OCI-LY7 (cell line): ENCODE measurements around the gene KCNK6. TPM values are rescaled to one million over a fixed set of nuclear protein-coding genes. Genes with fewer than 3 reads are reported as not detected.
"Not testable (repeated sequence)": the region's sequence is repeated elsewhere in the genome, so short reads cannot be mapped to it uniquely, and the experiment has no call there.

Experiments used
- BruUV-seq: library from RNA; stranded (reverse); fragments of 400-500 nt; replicated peaks from 2 replicates; lab custom pipeline; 2021; lab: Mats Ljungman, UMichigan
- CTCF ChIA-PET: fragments of 300-600 bp; sonication (Branson Sonifier 250); formaldehyde crosslinking; loops from one replicate; lab custom pipeline; 2022; ENCODE audit warnings: antibody characterized with exemption; ENCODE audit not compliant: unreplicated experiment; lab: Charles Lee
- POLR2A ChIA-PET: fragments of 300-600 bp; sonication (Branson Sonifier 250); formaldehyde crosslinking; loops from one replicate; lab custom pipeline; 2022; ENCODE audit warnings: antibody characterized with exemption; lab: Charles Lee
- DNase-seq: peaks from one replicate; pipeline ENCODE4 v3.0.0-alpha.2; 2015; ENCODE audit warnings: low spot score
- H2AFZ ChIP-seq: fragments of 200-600 bp; sonication (generic), shearing (Covaris generic); 2 replicates; pipeline ENCODE4 v1.6.1; 2014; ENCODE audit warnings: mild to moderate bottlenecking, antibody characterized with exemption, low read length, moderate library complexity
- H3K27ac ChIP-seq: fragments of 200-600 bp; sonication (generic); 2 replicates; pipeline ENCODE4 v1.5.1; 2014; ENCODE audit warnings: mixed run types, low read depth, mild to moderate bottlenecking, moderate library complexity, low read length, inconsistent platforms; ENCODE audit not compliant: poor library complexity, severe bottlenecking
- H3K36me3 ChIP-seq: fragments of 200-600 bp; sonication (generic); 2 replicates; pipeline ENCODE4 v1.6.1; 2014; ENCODE audit warnings: mild to moderate bottlenecking, antibody characterized with exemption, low read length, moderate library complexity, mixed read lengths; ENCODE audit not compliant: insufficient read depth
- H3K4me1 ChIP-seq: fragments of 200-600 bp; sonication (generic); 2 replicates; pipeline ENCODE4 v1.5.1; 2014; ENCODE audit warnings: mild to moderate bottlenecking, low read length; ENCODE audit not compliant: insufficient read depth, poor library complexity, severe bottlenecking
- H3K4me2 ChIP-seq: fragments of 200-600 bp; sonication (generic); 2 replicates; pipeline ENCODE4 v1.6.1; 2014; ENCODE audit warnings: mild to moderate bottlenecking, low read length
- H3K4me3 ChIP-seq: fragments of 200-600 bp; sonication (generic); 2 replicates; pipeline ENCODE4 v1.5.1; 2014; ENCODE audit warnings: mild to moderate bottlenecking, low read depth, low read length; ENCODE audit not compliant: poor library complexity, severe bottlenecking
- H3K79me2 ChIP-seq: fragments of 200-600 bp; sonication (generic); 2 replicates; pipeline ENCODE4 v1.6.1; 2016; ENCODE audit warnings: low read depth, mild to moderate bottlenecking, low read length, moderate library complexity, mixed read lengths; ENCODE audit not compliant: insufficient read depth
- H3K9me2 ChIP-seq: fragments of 200-600 bp; sonication (generic); 2 replicates; pipeline ENCODE4 v1.6.1; 2016; ENCODE audit warnings: mild to moderate bottlenecking, low read length, mixed read lengths; ENCODE audit not compliant: insufficient read depth
- H3K9me3 ChIP-seq: fragments of 200-600 bp; sonication (generic); 2 replicates; pipeline ENCODE4 v1.6.1; 2014; ENCODE audit warnings: mild to moderate bottlenecking, mixed run types, low read length, mixed read lengths
- H4K20me1 ChIP-seq: fragments of 200-600 bp; sonication (generic); 2 replicates; pipeline ENCODE4 v1.6.1; 2014; ENCODE audit warnings: mild to moderate bottlenecking, antibody characterized with exemption, low read length, moderate library complexity, mixed read lengths; ENCODE audit not compliant: insufficient read depth
- CTCF ChIP-seq: fragments of 200-600 bp; sonication (generic); conservative IDR thresholded peaks from 2 replicates; pipeline ENCODE4 v1.5.1; 2014; ENCODE audit warnings: mild to moderate bottlenecking, antibody characterized with exemption, low read length, moderate library complexity, mixed read lengths
- EZH2phosphoT487 ChIP-seq: fragments of 200-600 bp; sonication (generic); IDR thresholded peaks from 2 replicates; pipeline ENCODE4 v1.6.1; 2018; ENCODE audit warnings: low read depth, borderline replicate concordance, mild to moderate bottlenecking, mixed run types, antibody characterized with exemption, low read length, moderate library complexity, mixed read lengths
- intact Hi-C: fragments of 100-400 bp; cut with micrococcal nuclease; formaldehyde crosslinking; loops from one replicate; pipeline ENCODE4 v1.10.0; 2022; ENCODE audit not compliant: unreplicated experiment
- total RNA-seq, 2 experiments: library from RNA; depleted of rRNA in 1 of 2; stranded (reverse); fragments of >200 nt in 1 of 2; shearing (Covaris generic) in 1 of 2; gene quantifications; 2 replicates each; pipeline ENCODE4 v1.2.3, GENCODE V29; 2014 to 2022

KCNK6 gene
- total RNA-seq, 2 experiments from 2014 or later: 1.7 to 6.9 TPM

GRCh38 chr19:38336638-38337359, 17.2 kb downstream of the KCNK6 start:
- ChIA-PET POLR2A (interaction anchor here (0.9 to 1.5 kb wide), 2 partner anchors 37 to 102 kb away, joined by 6 to 12 read pairs; partner anchors contain the start of gene PSMD8), CTCF (no interaction called here)
- TF ChIP-seq CTCF (no peak), EZH2phosphoT487 (no peak)
- Histone ChIP-seq H3K36me3 (no peaks in the 10 kb centered on the region), H3K4me2 (peak overlapping the region; percentile 92), H3K9me3 (no peaks in the 10 kb centered on the region), H3K79me2 (no peaks in the 10 kb centered on the region), H3K27ac (peak overlapping the region; percentile 79), H2AFZ (peak overlapping the region; percentile 92), H3K4me1 (peaks cover 5% of the 10 kb centered on the region), H3K9me2 (no peaks in the 10 kb centered on the region), H3K4me3 (peak overlapping the region; percentile 79), H4K20me1 (no peaks in the 10 kb centered on the region)
- no TSS peak for BruUV-seq
- DNase-seq: peak; percentile 97
- intact Hi-C loops: loop anchor here (1.0 kb wide), 2 partner anchors 38 to 282 kb away; partner anchors contain the start of gene PSMD8

- CTCF ChIA-PET: no interaction called here
- Histone ChIP-seq H3K27ac (no peak overlapping the region), H3K4me1 (peaks cover 5% of the 10 kb centered on the region), H3K9me3 (no peaks in the 10 kb centered on the region), H3K36me3 (no peaks in the 10 kb centered on the region), H4K20me1 (no peaks in the 10 kb centered on the region), H3K4me2 (peak overlapping the region; percentile 92), H3K4me3 (peak overlapping the region; percentile 79), H2AFZ (peak overlapping the region; percentile 92; the same call in 1 of the 2 replicates), H3K9me2 (no peaks in the 10 kb centered on the region), H3K79me2 (no peaks in the 10 kb centered on the region)
- intact Hi-C loops: no loop called here
- no TSS peak for BruUV-seq
- TF ChIP-seq EZH2phosphoT487: no peak
- TF ChIP-seq CTCF: no peak
- no peak for DNase-seq
- POLR2A ChIA-PET: no interaction called here
Observed at GRCh38 chr19:38337360-38337653, 17.7 kb downstream of the KCNK6 start.

- BruUV-seq, intact Hi-C loops, H3K4me3 ChIP-seq, H3K27ac ChIP-seq, H2AFZ ChIP-seq, CTCF ChIA-PET, H3K79me2 ChIP-seq, H4K20me1 ChIP-seq, DNase-seq, H3K4me1 ChIP-seq, H3K4me2 ChIP-seq, H3K36me3 ChIP-seq, POLR2A ChIA-PET, H3K9me2 ChIP-seq, H3K9me3 ChIP-seq: not testable (repeated sequence)
Observed at GRCh38 chr19:38339011-38339410, 19.4 kb downstream of the KCNK6 start.
